GM18519 (cell line): Measurements from ENCODE around the gene OR10AD1.
"Not testable (repeated sequence)": the region's sequence is repeated elsewhere in the genome, so short reads cannot be mapped to it uniquely, and the experiment has no call there.

Source experiments
- ATAC-seq: cut with Tn5 transposase; IDR thresholded peaks from one replicate; pipeline ENCODE4 v1.9.1; 2021; ENCODE audit warnings: mild to moderate bottlenecking, moderate library complexity; ENCODE audit not compliant: unreplicated experiment, low FRiP score

The OR10AD1 gene

GRCh38 chr12:48163150-48163747 is 39.8 kb downstream of the OR10AD1 start:
- ATAC-seq = no peak

GRCh38 chr12:48160807-48161206 is 42.3 kb downstream of the OR10AD1 start:
- no peak for ATAC-seq

- ATAC-seq = no peak
Measured at GRCh38 chr12:48160046-48160445, 43.0 kb downstream of the OR10AD1 start.

GRCh38 chr12:48157889-48158370 is 45.2 kb downstream of the OR10AD1 start:
- ATAC-seq = no peak

GRCh38 chr12:48157018-48157888 is 45.8 kb downstream of the OR10AD1 start, which contains the start of gene ASB8:
TSS of gene ASB8 (minus strand) at chr12:48157515. CDS start at chr12:48153496, 4,019 bp downstream.
- ATAC-seq = peak; percentile 87

- no peak for ATAC-seq
Measured at GRCh38 chr12:48156652-48157017, 46.5 kb downstream of the OR10AD1 start.

GRCh38 chr12:48155786-48156185 is 47.3 kb downstream of the OR10AD1 start:
- not testable (repeated sequence) for ATAC-seq
